GM19035 (cell line): ENCODE results near the gene ODAD3.
"Not testable (repeated sequence)": the region's sequence is repeated elsewhere in the genome, so short reads cannot be mapped to it uniquely, and the experiment has no call there.

ENCODE experiments used
- ATAC-seq: cut with Tn5 transposase; IDR thresholded peaks from one replicate; pipeline ENCODE4 v1.9.1; 2021; ENCODE audit not compliant: unreplicated experiment

Gene ODAD3

DNA sequence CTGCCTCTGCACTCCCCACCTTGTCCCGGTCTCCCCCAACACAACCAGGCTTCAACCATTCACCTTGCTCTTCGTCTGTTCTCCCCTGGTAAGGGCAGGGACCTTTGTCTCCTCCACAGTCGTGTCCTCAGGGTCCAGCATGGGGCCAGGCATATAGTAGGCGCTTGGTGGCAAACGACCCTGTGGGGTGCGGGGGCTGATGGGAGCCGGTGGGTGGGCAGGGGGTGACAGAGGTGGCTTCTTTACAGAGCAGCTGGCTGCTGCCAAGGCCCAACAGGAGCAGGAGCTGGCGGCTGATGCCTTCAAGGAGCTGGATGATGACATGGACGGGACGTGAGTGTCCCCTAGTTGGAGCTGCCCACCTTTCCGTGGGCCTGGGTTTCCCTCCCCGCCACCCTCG is 10.2 kb upstream of the ODAD3 start:
- ATAC-seq = no peak

DNA sequence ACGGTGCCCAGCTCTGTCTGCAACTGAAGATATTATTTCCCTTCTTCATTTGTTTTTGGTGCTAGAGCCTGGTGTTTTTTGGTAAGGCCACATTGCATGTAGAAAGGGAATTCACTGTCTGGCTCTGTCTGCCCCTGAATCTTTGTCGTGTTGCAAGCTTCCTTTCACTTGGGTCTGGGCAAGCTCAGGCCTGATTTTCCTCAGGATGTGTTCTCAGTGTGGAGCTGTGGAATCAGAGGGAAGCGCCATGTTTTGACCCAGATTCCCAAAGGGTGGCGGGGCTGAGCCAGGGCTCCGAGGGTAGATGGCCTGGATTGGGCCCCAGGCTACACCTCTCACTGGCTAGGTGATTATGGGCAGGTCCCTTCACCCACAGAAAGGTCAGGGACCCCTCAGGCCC is 9.1 kb upstream of the ODAD3 start:
- ATAC-seq = no peak

DNA sequence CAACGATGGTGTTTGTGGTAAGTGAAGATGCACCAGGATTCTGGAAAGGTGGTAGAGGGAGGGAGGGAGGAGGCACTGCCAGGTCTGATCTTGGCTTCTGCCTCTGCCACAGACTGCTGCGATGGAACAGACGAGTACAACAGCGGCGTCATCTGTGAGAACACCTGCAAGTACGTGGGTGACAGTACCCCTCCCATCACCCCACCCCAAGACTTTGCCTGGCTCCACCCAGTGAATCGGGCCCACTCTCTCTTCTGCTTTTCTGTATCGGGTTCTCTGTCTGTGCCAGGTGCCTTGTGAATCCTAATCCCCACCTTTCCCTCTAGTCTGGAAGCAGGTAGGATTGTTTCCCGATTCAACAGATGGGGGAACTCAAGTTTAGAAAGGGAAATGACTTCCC is 3.0 kb upstream of the ODAD3 start:
- ATAC-seq = no peak

DNA sequence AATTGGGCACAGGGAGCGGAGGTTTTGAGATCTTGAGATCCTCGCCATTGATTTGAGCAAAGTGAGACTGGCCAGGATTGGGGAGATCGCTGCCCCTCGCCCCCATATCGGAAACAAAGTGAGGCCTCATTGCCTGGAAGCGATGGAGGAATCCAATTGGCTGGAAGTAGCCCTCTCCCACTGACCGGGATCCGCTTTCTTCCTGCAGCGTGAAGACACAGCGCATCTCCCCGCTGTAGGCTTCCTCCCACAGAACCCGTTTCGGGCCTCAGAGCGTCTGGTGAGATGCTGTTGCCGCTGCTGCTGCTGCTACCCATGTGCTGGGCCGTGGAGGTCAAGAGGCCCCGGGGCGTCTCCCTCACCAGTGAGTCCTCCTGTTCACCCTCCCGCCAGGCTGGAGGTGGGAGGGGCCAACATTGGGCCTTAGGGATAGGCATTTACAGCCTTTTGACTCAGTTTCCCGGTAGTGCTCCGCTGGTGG is 952 bp upstream of the ODAD3 start:
- no peak for ATAC-seq

GRCh38 chr19:11434703-11435056 is 241 bp downstream of the ODAD3 start:
- peak; percentile 17 for ATAC-seq

GRCh38 chr19:11433526-11433925 is 1.4 kb downstream of the ODAD3 start:
- not testable (repeated sequence) for ATAC-seq

DNA sequence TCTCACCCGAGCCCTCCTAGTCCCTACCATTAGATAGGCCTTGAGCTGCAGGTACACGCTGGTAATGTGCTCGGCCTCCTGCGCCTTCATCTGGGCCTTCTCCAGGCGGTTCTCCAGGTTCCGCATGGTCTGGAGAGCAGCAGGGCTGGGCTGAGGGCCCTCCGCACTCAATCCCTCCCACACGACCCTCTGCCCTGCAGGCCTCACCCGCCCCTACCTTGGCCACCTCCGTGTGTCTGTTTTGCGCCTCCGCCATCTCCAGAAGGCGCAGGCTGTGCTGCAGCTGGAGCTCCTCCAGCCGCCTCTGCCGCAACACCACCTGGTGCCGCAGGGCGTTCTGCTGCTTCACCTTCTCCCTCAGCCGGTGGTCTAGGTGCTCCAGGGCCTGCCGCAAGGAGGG is 8.3 kb downstream of the ODAD3 start:
- ATAC-seq = no peak

DNA sequence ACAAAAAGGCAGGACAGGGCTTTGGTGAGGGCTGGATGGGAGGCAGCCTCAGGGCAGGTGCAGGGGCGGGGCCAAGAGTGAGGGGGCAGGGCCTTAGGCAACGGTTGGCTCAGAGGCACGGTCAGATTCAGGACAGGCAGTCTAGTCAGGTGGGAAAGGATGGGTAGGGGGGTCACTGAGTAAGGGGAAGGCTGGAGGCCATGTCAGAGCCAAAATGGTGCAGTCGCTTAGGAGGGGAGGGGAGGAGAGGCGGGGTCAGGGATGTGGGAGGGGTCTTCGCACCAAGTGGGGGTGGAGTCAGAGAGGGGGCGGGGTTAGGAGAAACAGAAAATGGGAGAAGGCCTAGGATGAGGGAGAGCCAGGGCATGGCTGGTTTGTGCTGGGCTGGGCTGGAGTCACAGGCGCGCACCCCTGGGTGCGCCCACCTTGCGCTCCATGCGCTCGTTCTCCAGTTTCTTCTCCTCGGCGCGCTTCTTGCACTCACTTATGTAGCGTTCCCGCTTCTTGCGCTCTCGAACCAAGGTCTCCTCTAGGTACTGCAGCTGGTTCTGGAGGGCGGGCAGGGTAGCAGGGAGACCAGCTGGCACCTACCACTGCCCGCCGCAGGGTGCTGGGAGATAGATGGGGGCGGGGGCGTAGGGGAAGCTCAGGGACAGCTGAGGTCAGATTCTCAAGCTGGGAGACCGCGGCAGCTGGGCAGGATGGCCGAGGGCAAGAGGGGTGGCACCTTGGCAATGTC is 9.0 kb downstream of the ODAD3 start:
- no peak for ATAC-seq

DNA sequence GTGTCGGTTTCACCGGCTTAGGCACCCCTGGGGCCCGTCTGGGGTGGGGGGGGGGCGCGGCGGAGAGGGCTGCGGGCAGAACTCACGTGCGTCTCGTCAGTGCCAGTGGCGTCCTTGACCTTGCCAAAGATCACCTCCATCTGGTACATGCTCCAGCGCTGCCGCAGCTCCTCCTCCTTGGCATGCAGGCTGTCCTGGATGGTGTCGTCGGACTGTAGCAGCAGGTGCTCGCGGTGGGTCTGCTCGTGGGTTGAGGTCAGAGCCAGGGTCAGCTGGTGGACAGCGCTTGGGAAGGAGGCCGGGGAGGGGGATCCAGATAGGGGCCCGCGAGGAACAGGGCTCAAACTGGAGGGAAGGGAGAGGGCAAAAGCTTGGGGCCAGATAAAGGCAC is 11.1 kb downstream of the ODAD3 start:
- ATAC-seq = no peak

GRCh38 chr19:11423164-11423790 is 11.6 kb downstream of the ODAD3 start:
- ATAC-seq = no peak

GRCh38 chr19:11422163-11423065 is 12.5 kb downstream of the ODAD3 start:
- peak; percentile 76 for ATAC-seq

DNA sequence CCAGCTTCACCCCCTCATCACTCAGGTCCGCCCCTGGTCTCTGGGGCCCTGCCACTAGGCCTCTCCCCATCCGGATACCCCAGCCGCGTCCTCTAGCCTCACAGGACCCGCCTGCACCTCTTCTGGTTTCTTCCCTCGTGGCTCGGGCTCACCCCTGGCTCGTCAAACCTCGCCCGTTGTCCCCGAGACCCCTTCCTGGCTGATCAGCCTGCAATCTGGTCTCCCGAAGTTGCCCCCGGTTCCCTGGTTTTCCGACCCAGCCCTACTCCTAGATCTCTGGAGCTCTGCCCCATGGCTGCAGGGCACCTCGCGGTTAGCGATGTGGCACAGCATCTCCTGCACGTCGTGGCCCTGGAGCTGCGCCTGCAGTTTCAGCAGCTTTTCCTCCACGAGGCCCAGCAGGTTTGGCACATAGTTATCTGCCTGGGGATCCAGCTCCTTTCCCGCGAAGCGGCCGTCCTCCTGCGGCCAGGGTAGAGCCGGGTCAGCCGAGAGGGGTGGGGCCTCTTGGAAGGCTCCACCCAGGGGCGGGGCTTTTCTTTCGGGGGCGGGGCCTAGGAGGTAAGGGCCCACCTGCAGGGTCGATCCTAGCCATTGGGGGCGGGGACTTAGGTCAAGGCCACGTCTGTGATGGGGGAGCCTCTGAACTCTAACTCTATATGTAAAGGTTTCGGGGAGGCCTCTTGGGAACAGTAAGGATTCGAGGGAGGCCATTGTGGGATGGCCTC is 13.4 kb downstream of the ODAD3 start:
- ATAC-seq = peak; percentile 60

GRCh38 chr19:11420429-11421370 is 14.2 kb downstream of the ODAD3 start:
- ATAC-seq = no peak

- no peak for ATAC-seq
These were observed 16.1 kb downstream of the ODAD3 start, which contains the start of gene RGL3 for GRCh38 chr19:11418549-11419506. Gene RGL3, minus strand, starts transcription at chr19:11419314. Its CDS starts 36 bp downstream, at chr19:11419278.

GRCh38 chr19:11418094-11418548 is 16.8 kb downstream of the ODAD3 start:
- no peak for ATAC-seq

GRCh38 chr19:11416346-11417052 is 18.4 kb downstream of the ODAD3 start:
- no peak for ATAC-seq

DNA sequence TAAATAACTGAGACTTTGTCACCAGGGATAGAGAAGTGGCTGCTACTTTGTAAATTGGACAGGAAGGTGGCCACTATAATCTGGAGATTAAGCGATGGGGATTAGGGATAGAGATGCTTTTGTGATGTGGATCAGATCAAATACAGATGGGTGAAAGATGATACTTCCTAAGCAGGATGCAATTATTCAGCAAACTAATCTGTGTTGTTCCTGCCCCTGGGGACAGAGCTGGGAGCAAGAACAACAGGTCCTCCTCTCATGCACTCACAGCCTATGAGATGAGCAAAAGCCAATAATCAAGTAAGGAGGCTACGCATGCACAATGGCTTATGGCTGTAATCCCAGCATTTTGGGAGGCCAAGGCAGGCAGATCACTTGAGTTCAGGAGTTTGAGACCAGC is 20.4 kb downstream of the ODAD3 start:
- no peak for ATAC-seq

- ATAC-seq = no peak
These were observed 24.2 kb downstream of the ODAD3 start for GRCh38 chr19:11410682-11411081.
